CD4-positive, alpha-beta memory T cell (primary cell): ENCODE results near the gene NLRC4. TPM values are rescaled to one million over a fixed set of nuclear protein-coding genes. Genes with fewer than 3 reads are reported as not detected.
"Not testable (repeated sequence)": the region's sequence is repeated elsewhere in the genome, so short reads cannot be mapped to it uniquely, and the experiment has no call there.

Experiments used
- CTCF ChIA-PET: fragments of 350-600 bp; sonication (Branson Sonifier 250); formaldehyde crosslinking; loops from one replicate; lab custom pipeline; 2021; ENCODE audit warnings: inconsistent platforms; ENCODE audit not compliant: partially characterized antibody; lab: Charles Lee
- POLR2A ChIA-PET: fragments of 350-600 bp; sonication (Branson Sonifier 250); formaldehyde crosslinking; loops from one replicate; lab custom pipeline; 2021; ENCODE audit not compliant: partially characterized antibody; lab: Charles Lee
- DNase-seq, 5 donors: peaks; one replicate each; pipeline versions ENCODE4 v3.0.0 to v3.0.0-alpha.2; 2020 to 2022; ENCODE audit warnings: mixed read lengths in 1 of 5
- H3K27ac ChIP-seq: one replicate; pipeline ENCODE4 v1.7.0; 2013; ENCODE audit warnings: low read depth, low read length
- H3K27me3 ChIP-seq: 2 replicates; pipeline ENCODE4 v1.7.0; 2013; ENCODE audit warnings: mild to moderate bottlenecking, low read length, moderate library complexity; ENCODE audit not compliant: insufficient read depth
- H3K36me3 ChIP-seq: 2 replicates; pipeline ENCODE4 v1.7.0; 2013; ENCODE audit warnings: mild to moderate bottlenecking, low read length, moderate library complexity; ENCODE audit not compliant: insufficient read depth
- H3K4me1 ChIP-seq: 2 replicates; pipeline ENCODE4 v1.7.0; 2013; ENCODE audit warnings: mild to moderate bottlenecking, low read length, moderate library complexity; ENCODE audit not compliant: insufficient read depth
- H3K4me3 ChIP-seq, 2 donors: one replicate each; pipeline ENCODE4 v1.7.0; 2013; ENCODE audit warnings: low read length in 2 of 2, mild to moderate bottlenecking in 1 of 2
- H3K9me3 ChIP-seq, 2 donors: one replicate each; pipeline ENCODE4 v1.7.0; 2013; ENCODE audit warnings: low read length in 2 of 2, control low read depth in 1 of 2; ENCODE audit not compliant: control insufficient read depth in 1 of 2
- H3K27ac Mint-ChIP-seq, 7 donors: one replicate each; pipeline ENCODE4 v1.8.0; 2020 to 2021; ENCODE audit warnings: mixed read lengths in 7 of 7, mild to moderate bottlenecking in 6 of 7, inconsistent platforms in 3 of 7, moderate library complexity in 3 of 7
- H3K27me3 Mint-ChIP-seq, 2 donors: one replicate each; pipeline ENCODE4 v1.8.0; 2020 to 2021; ENCODE audit warnings: mixed read lengths in 2 of 2
- H3K36me3 Mint-ChIP-seq, 2 donors: one replicate each; pipeline ENCODE4 v1.8.0; 2020 to 2021; ENCODE audit warnings: mixed read lengths in 2 of 2, inconsistent platforms in 1 of 2, mild to moderate bottlenecking in 1 of 2
- H3K4me1 Mint-ChIP-seq, 4 donors: one replicate each; pipeline ENCODE4 v1.8.0; 2020 to 2021; ENCODE audit warnings: mixed read lengths in 4 of 4, mild to moderate bottlenecking in 1 of 4
- H3K4me3 Mint-ChIP-seq, 8 donors: one replicate each; pipeline ENCODE4 v1.8.0; 2020 to 2021; ENCODE audit warnings: mixed read lengths in 8 of 8, mild to moderate bottlenecking in 7 of 8, moderate library complexity in 6 of 8, inconsistent platforms in 3 of 8
- H3K9me3 Mint-ChIP-seq, 8 donors: one replicate each; pipeline ENCODE4 v1.8.0; 2020 to 2021; ENCODE audit warnings: mixed read lengths in 8 of 8, mild to moderate bottlenecking in 5 of 8, inconsistent platforms in 3 of 8, moderate library complexity in 1 of 8
- intact Hi-C: fragments of 100-400 bp; cut with micrococcal nuclease; formaldehyde crosslinking; loops from one replicate; pipeline ENCODE4 v1.15.1; 2023
- polyA plus RNA-seq, 2 donors: library from polyadenylated mRNA; unstranded; fragments of 300-500 nt; fragmentation: Illumina TruSeq; gene quantifications; one replicate each; pipeline ENCODE4 v1.2.3, GENCODE V29; 2021
- total RNA-seq, 2 experiments: library from RNA; stranded (reverse); gene quantifications; one replicate each; pipeline ENCODE4 v1.2.3, GENCODE V29; 2021

The NLRC4 gene
- under 1 TPM; 0.11 to 0.20 TPM for total RNA-seq
- under 1 TPM in 1 of 2 donors, not detected in 1; 0.24 TPM for polyA plus RNA-seq

GRCh38 chr2:32264422-32265105 lies at the start of gene NLRC4:
Gene NLRC4, minus strand, starts transcription at chr2:32264886. Its CDS starts 8,111 bp downstream, at chr2:32256775.
- H3K4me1 Mint-ChIP-seq = peaks cover 2 to 5% (median 4%) of the 10 kb centered on the region in 4 donors
- H3K27ac Mint-ChIP-seq = peak within 1 kb of the TSS in 5 of 7 donors; percentile 11 to 89 (median 70)
- Histone ChIP-seq H3K36me3 (no peaks in the 10 kb centered on the region), H3K4me3 (no peak within 1 kb of the TSS), H3K27ac (no peak within 1 kb of the TSS), H3K4me1 (peaks cover 4% of the 10 kb centered on the region), H3K9me3 (no peaks in the 10 kb centered on the region), H3K27me3 (no peaks in the 10 kb centered on the region)
- H3K36me3 Mint-ChIP-seq = no peaks in the 10 kb centered on the region
- CTCF ChIA-PET = interaction anchor here (0.6 to 1.3 kb wide), 2 partner anchors 21 to 23 kb away, joined by 3 read pairs; no protein-coding TSS in a partner anchor
- peak within 1 kb of the TSS in 7 of 8 donors; percentile 6 to 54 (median 36) for H3K4me3 Mint-ChIP-seq
- H3K9me3 Mint-ChIP-seq = no peaks in the 10 kb centered on the region
- POLR2A ChIA-PET = no interaction called here
- no peak for DNase-seq
- peaks cover 0 to 3% of the 10 kb centered on the region in 2 donors for H3K27me3 Mint-ChIP-seq
- intact Hi-C loops = no loop called here

- Histone ChIP-seq H3K4me1 (no peaks in the 10 kb centered on the region), H3K27me3 (no peaks in the 10 kb centered on the region), H3K27ac (no peak overlapping the region), H3K36me3 (no peaks in the 10 kb centered on the region), H3K9me3 (no peaks in the 10 kb centered on the region), H3K4me3 (no peak overlapping the region)
- intact Hi-C loops = no loop called here
- Mint-ChIP-seq H3K9me3 (no peaks in the 10 kb centered on the region), H3K27ac (no peak overlapping the region), H3K4me3 (no peak overlapping the region), H3K27me3 (no peaks in the 10 kb centered on the region), H3K36me3 (peaks cover 8 to 22% of the 10 kb centered on the region in 2 donors), H3K4me1 (peaks cover 0 to 1% (median 0%) of the 10 kb centered on the region in 4 donors)
- no peak for DNase-seq
- ChIA-PET POLR2A (no interaction called here), CTCF (no interaction called here)
Observed at GRCh38 chr2:32310577-32310976, 45.9 kb upstream of the NLRC4 start.

GRCh38 chr2:32293966-32294562 lies 29.4 kb upstream of the NLRC4 start:
- POLR2A ChIA-PET = not testable (repeated sequence)

GRCh38 chr2:32293493-32293892 lies 28.8 kb upstream of the NLRC4 start:
- H3K27ac Mint-ChIP-seq, H3K27me3 ChIP-seq, H3K9me3 Mint-ChIP-seq, H3K27ac ChIP-seq, POLR2A ChIA-PET, H3K36me3 ChIP-seq, H3K9me3 ChIP-seq, H3K4me3 Mint-ChIP-seq, H3K4me3 ChIP-seq, H3K27me3 Mint-ChIP-seq, DNase-seq, CTCF ChIA-PET, intact Hi-C loops: not testable (repeated sequence)
- H3K36me3 Mint-ChIP-seq = peaks cover 27 to 38% of the 10 kb centered on the region in 2 donors
- peaks cover 10 to 12% (median 12%) of the 10 kb centered on the region in 4 donors for H3K4me1 Mint-ChIP-seq
- peaks cover 11% of the 10 kb centered on the region for H3K4me1 ChIP-seq

More at GRCh38 chr2:32293966-32294562, 29.4 kb upstream of the NLRC4 start:
- H3K27me3 Mint-ChIP-seq, DNase-seq, CTCF ChIA-PET, H3K4me3 Mint-ChIP-seq, H3K4me1 ChIP-seq, H3K9me3 Mint-ChIP-seq, H3K4me1 Mint-ChIP-seq, H3K4me3 ChIP-seq, H3K27ac Mint-ChIP-seq, H3K9me3 ChIP-seq, H3K27ac ChIP-seq, H3K27me3 ChIP-seq, H3K36me3 ChIP-seq, intact Hi-C loops: not testable (repeated sequence)
- H3K36me3 Mint-ChIP-seq = peaks cover 31 to 42% of the 10 kb centered on the region in 2 donors

GRCh38 chr2:32291746-32292145 lies 27.1 kb upstream of the NLRC4 start:
- Mint-ChIP-seq H3K36me3 (peaks cover 29 to 35% of the 10 kb centered on the region in 2 donors), H3K27me3 (no peaks in the 10 kb centered on the region), H3K9me3 (no peaks in the 10 kb centered on the region), H3K4me3 (no peak overlapping the region), H3K27ac (no peak overlapping the region), H3K4me1 (peaks cover 17 to 27% (median 24%) of the 10 kb centered on the region in 4 donors)
- H3K27ac ChIP-seq = no peak overlapping the region
- H3K36me3 ChIP-seq = no peaks in the 10 kb centered on the region
- no peaks in the 10 kb centered on the region for H3K27me3 ChIP-seq
- POLR2A ChIA-PET = no interaction called here
- H3K4me3 ChIP-seq = no peak overlapping the region
- peaks cover 27% of the 10 kb centered on the region for H3K4me1 ChIP-seq
- no peaks in the 10 kb centered on the region for H3K9me3 ChIP-seq
- intact Hi-C loops = no loop called here
- no peak for DNase-seq
- CTCF ChIA-PET = no interaction called here

GRCh38 chr2:32290000-32290339 lies 25.3 kb upstream of the NLRC4 start:
- CTCF ChIA-PET = no interaction called here
- no peak overlapping the region for H3K27ac ChIP-seq
- POLR2A ChIA-PET = no interaction called here

GRCh38 chr2:32289165-32289999 lies 24.7 kb upstream of the NLRC4 start:
- peaks cover 30 to 46% (median 40%) of the 10 kb centered on the region in 4 donors for H3K4me1 Mint-ChIP-seq
- Histone ChIP-seq H3K4me1 (peaks cover 40% of the 10 kb centered on the region), H3K4me3 (no peak overlapping the region), H3K36me3 (no peaks in the 10 kb centered on the region), H3K27ac (no peak overlapping the region), H3K27me3 (no peaks in the 10 kb centered on the region), H3K9me3 (no peaks in the 10 kb centered on the region)
- peak overlapping the region in 2 of 8 donors; percentile 6 to 31 for H3K4me3 Mint-ChIP-seq
- intact Hi-C loops = no loop called here
- no peaks in the 10 kb centered on the region for H3K9me3 Mint-ChIP-seq
- ChIA-PET POLR2A (no interaction called here), CTCF (no interaction called here)
- peak overlapping the region in 3 of 7 donors; percentile 8 to 67 (median 14) for H3K27ac Mint-ChIP-seq
- H3K36me3 Mint-ChIP-seq = peaks cover 20 to 34% of the 10 kb centered on the region in 2 donors
- H3K27me3 Mint-ChIP-seq = no peaks in the 10 kb centered on the region
- no peak for DNase-seq

More at GRCh38 chr2:32290000-32290339, 25.3 kb upstream of the NLRC4 start:
- Histone ChIP-seq H3K9me3 (no peaks in the 10 kb centered on the region), H3K36me3 (no peaks in the 10 kb centered on the region), H3K4me1 (peaks cover 35% of the 10 kb centered on the region), H3K4me3 (no peak overlapping the region), H3K27me3 (no peaks in the 10 kb centered on the region)
- Mint-ChIP-seq H3K9me3 (no peaks in the 10 kb centered on the region), H3K27ac (no peak overlapping the region), H3K36me3 (peaks cover 17 to 29% of the 10 kb centered on the region in 2 donors), H3K4me3 (no peak overlapping the region), H3K27me3 (no peaks in the 10 kb centered on the region), H3K4me1 (peaks cover 24 to 40% (median 34%) of the 10 kb centered on the region in 4 donors)
- intact Hi-C loops = no loop called here
- DNase-seq = no peak
